Neural cell (in vitro differentiated cells): ENCODE measurements around the gene BIRC2.

Experiments used
- CTCF ChIP-seq: fragments of 450-650 bp; IDR thresholded peaks from 2 replicates; pipeline ENCODE4 v1.5.1; 2014; ENCODE audit warnings: antibody characterized with exemption, mild to moderate bottlenecking, moderate library complexity; ENCODE audit not compliant: poor library complexity, severe bottlenecking
- EP300 ChIP-seq: fragments of 450-650 bp; conservative IDR thresholded peaks from 2 replicates; pipeline ENCODE4 v1.6.1; 2014; ENCODE audit warnings: antibody characterized with exemption, mild to moderate bottlenecking, moderate library complexity; ENCODE audit not compliant: poor library complexity, severe bottlenecking
- EZH2 ChIP-seq: fragments of 200-600, 300-800 bp; shearing (Covaris generic), sonication (generic); IDR thresholded peaks from 2 replicates; pipeline ENCODE4 v1.6.1; 2014; ENCODE audit warnings: antibody characterized with exemption, low read length, borderline replicate concordance, mild to moderate bottlenecking; ENCODE audit not compliant: insufficient read depth, poor library complexity, severe bottlenecking
- MXI1 ChIP-seq: fragments of 450-650 bp; conservative IDR thresholded peaks from 2 replicates; pipeline ENCODE4 v1.6.1; 2014; ENCODE audit warnings: antibody characterized with exemption, mild to moderate bottlenecking; ENCODE audit not compliant: poor library complexity, severe bottlenecking
- POLR2AphosphoS5 ChIP-seq: IDR thresholded peaks from 2 replicates; pipeline ENCODE4 v1.6.1; 2012
- RAD21 ChIP-seq: fragments of 450-650 bp; conservative IDR thresholded peaks from 2 replicates; pipeline ENCODE4 v1.6.1; 2014; ENCODE audit warnings: antibody characterized with exemption, mild to moderate bottlenecking, moderate library complexity
- REST ChIP-seq: IDR thresholded peaks from 2 replicates; pipeline ENCODE4 v1.6.1; 2012; ENCODE audit warnings: borderline replicate concordance
- SMC3 ChIP-seq: fragments of 450-650 bp; conservative IDR thresholded peaks from 2 replicates; pipeline ENCODE4 v1.6.1; 2014; ENCODE audit warnings: antibody characterized with exemption, mild to moderate bottlenecking, moderate library complexity; ENCODE audit not compliant: poor library complexity

- TF ChIP-seq EZH2: no peak
- TF ChIP-seq SMC3: no peak
- TF ChIP-seq CTCF: no peak
- TF ChIP-seq RAD21: no peak
- no peak for TF ChIP-seq POLR2AphosphoS5
- TF ChIP-seq MXI1: no peak
- no peak for TF ChIP-seq REST
- TF ChIP-seq EP300: no peak
Measured at GRCh38 chr11:102328748-102329147, 18.3 kb upstream of the BIRC2 start.
